ACHN (cell line): Measurements from ENCODE around the gene EDAR.

ENCODE experiments used
- DNase-seq: peaks from one replicate; pipeline ENCODE4 v3.0.0-alpha.2; 2015
- in situ Hi-C: cut with HindIII; loops from 2 replicates; pipeline ENCODE4 v1.10.0; 2017; ENCODE audit warnings: low sequenced_read_pairs, low pct_ligation_motif_present, low pct_unique_long_range_greater_than_20kb

The EDAR gene

DNA sequence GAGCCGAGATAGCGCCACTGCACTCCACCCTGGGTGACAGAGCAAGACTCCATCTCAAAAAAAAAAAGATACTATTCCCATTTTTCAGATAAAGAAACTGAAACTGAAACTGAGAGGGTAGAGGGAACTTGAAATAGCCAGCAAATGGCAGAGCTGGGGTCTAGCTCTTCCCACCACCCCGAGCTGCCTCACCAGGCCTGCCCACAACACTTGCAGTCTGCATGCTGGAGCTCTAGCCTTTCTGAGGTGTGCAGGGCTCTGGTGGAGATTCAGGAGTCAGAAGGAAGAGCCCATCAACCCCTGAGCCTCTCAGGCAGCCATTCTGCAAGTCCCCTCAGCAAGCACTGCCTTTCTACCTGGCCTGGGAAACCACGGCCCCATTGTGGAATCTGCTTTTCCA, 14.3 kb downstream of the EDAR start:
- in situ Hi-C loops = no loop called here
- DNase-seq = no peak

DNA sequence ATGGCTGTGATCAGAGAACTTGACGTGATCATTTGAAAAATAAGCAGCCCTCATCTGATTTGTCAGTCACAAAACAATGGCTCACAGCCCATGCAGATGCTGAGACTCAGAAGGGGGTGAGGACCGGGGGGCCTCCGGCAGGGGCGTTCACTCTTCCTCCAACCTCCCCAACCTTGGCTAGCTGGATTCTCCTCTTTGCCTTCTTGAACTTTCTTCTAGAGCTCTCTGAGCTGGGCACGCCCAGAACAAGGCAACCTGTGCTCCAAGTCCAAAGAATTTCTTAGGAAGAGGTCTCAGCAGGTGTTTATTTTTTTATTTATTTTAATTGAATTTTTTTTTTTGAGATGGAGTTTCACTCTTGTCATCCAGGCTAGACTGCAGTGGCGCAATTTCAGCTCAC, 16.4 kb downstream of the EDAR start:
- DNase-seq = no peak
- in situ Hi-C loops = no loop called here

DNA sequence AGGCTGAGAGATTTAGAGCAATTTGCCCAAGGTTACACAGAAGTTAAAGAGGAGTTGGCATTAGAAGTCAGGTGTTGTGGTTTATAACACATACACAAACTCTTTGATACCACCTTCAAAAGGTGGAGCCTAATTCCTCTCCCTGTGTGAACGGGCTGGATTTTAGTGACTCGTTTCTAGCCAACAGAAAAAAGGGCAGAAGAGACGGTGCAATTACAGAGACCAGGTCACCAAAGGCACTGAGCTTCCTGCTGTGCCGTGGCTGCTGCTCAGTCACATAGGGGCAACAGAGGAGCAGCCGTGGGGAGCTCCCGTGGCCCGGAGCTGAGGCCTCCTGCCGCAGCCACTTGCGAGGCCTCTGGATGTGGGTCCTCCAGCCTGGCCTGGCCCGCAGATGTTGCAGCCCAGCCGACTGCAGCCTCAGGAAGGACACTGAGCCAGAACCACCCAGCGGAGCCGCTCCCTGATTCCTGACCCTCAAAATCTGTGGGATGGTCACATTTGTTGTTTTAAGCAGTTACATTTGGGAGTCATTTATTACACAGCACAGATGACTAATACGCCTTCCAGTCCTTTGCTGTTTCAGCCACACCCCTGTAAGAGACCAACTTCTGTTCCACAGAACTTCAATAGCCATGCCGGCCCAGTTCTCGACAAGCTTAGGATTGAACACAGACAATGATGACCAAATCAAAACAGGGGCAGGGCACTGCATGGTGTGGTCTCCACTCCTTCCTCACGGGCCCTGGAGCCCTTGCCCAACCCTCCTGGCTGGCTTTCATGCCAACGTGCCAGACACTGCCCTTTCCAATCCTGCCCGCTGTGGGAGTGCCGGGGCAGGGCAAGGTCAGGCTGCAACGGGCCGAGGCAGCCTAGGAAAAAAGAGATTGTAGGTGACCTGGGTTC, 17.1 kb downstream of the EDAR start:
- no peak for DNase-seq
- in situ Hi-C loops = no loop called here

DNA sequence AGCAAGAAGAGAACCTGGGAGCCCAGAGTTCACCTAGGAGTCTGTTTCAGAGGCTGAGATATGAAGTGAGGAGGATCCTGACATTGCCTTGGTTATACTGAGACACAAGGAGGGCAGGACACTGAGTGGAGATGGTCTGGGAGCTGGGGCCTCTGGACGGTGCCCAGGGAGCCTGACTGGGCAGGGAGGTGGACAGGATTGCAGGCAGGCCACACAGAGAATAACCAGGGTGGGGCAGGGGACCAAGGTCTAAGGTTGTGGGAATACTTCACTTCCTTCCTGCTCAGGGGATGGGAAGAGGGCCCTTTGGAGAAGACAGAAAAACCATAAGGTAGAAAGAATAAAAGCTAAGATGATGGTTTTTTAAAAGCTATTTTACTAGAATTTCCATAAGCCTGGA, 18.7 kb downstream of the EDAR start:
- in situ Hi-C loops = no loop called here
- no peak for DNase-seq

DNA sequence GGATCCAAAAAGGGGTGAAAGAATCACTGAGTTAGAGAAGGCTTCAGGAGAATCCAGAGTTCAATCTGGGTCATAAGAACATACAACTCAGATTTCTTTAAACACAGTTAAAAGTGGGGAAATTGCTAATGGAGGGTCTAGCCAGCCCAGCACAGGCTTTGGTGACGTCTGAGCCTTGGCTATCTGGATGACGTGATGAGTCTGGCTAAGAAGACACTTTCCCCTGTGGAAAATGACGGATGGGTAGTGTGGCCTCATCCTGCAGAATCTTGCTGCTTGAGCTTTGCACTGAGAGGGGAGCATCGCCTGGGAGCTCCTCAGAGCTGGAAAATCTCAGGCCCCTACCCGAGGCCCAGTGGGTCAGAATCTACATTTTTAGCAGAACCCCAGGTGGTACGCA, 19.2 kb downstream of the EDAR start:
- no peak for DNase-seq
- in situ Hi-C loops = no loop called here

DNA sequence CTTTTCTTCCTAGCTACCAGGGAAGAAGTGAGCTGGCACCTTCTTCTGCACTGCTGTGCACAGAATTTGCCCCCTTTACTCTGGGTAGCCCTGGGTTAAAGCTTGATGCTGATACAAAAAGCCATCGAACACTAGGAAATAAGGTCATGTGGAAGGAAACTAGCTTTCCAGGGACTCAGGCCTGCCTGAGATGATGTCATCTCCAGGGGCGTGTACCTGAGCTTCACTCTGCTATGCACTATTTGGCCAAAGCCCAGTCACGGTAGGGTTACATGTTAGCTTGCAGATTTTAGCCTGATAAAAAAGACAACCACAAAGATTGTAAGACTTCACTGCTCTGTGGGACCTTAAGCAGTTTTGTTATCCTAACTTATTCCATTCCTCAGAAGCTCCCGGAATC, 20.4 kb downstream of the EDAR start:
- in situ Hi-C loops = no loop called here
- no peak for DNase-seq

DNA sequence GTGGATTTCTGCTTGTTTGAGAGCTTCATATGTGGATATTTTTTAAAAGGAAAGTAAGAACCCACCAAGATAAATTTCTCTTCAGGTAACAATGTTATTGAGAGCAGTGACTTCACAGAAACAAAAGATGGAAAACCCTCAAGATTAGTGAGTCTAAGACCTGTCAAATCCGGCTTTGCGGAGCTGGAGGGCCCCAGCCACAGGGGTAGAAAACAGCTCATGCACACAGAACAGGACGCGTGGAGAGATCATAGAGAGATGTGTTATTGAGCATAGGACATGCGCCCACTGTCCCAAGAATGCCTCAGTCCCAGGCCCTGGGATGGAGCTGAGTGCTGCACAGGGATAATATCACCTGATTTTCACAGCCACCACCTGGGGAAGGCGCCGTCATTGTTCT, 21.3 kb downstream of the EDAR start:
- in situ Hi-C loops = no loop called here
- DNase-seq = no peak

DNA sequence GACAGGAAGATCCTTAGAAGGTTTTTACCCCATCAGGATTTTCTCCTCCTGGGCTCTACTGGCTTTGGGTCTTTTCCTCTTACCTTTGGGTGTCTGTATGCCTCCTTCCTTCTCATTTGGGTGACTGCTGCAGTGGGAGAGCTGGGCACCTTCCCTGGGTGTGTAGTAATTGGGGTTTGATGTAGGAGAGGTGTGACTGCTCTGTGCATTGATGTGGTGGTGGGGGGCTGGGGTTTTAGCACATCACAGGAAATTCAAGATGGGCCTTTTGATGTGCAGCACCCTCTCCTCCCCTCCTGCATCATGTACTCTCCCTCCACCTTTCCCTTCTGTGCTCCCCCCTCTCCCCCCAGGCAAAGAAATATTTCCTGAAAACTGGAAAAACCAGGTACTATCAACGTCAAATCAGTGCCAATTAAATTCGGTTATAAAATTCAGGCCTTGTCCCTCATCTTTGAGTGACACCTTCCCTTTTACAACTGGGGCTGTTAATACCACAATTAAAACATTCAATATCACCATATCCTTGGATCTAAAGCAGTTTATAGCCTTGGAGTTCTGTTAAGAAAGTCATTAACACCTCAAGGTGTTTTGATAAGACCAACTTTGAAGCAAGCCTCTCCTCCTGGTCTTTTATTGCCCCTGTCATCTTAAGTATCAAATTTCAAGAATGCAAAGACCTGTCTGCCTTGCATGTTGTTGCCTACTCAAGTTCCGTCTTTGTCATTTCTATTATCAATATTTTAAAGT, 23.3 kb downstream of the EDAR start:
- in situ Hi-C loops = no loop called here
- no peak for DNase-seq

DNA sequence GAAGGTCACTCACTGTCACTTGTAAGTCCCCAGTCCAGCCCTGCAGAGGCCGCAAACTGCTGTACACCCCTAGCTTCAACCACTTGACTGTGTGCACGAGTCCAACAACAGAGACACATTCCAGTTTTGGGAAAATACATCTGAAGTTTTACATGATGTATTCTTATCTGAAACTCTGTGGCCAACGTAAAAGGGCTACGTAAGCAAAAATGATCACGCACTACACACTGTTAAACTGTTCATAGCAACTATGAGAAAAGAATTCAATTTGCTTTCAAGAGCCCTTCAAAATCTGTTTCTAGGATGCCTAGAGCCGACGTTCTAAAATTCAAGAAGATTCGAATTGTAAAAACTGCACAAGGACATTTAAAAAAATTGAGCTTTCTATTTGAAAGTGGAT, 26.0 kb downstream of the EDAR start:
- DNase-seq = no peak
- in situ Hi-C loops = no loop called here

DNA sequence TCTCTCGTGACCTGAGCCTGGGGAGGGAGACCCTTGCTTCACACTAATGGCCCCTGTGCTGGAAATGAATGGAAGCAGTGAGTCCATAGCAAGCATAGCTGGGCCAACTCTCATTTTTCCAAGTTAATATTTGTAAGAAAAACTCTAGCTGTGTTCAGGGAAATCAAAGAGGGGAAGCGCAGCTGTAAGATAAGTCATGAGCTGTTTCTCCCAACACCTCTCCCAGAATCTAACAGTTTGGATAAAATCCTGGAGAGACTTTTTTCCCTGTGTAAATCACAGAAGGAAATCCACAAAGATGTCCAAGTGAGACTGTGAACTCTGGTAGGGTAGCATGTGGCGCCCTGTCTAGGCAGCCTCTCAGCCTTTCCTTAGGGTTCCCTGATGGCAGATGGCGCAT, 27.2 kb downstream of the EDAR start:
- in situ Hi-C loops = no loop called here
- no peak for DNase-seq

DNA sequence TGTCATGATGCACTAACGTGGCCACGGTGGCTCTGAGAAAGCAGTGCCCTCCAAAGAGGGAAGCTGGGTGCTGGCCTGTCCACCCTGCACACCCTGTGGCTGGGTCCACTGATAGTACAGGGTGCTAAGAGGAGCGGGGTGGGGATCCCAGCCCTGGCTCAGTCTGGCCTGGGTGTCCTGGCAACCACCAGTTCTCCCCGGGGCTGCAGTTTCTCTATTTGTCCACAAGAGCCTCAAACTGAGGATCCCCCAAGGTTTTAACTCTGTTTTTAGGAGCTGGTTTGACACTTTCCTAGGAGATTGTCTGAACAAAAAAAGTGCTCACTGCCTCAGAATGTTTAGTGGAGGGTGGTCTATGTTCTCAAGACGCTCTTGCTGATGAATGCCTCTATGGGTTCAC, 29.0 kb downstream of the EDAR start:
- in situ Hi-C loops = no loop called here
- DNase-seq = no peak

DNA sequence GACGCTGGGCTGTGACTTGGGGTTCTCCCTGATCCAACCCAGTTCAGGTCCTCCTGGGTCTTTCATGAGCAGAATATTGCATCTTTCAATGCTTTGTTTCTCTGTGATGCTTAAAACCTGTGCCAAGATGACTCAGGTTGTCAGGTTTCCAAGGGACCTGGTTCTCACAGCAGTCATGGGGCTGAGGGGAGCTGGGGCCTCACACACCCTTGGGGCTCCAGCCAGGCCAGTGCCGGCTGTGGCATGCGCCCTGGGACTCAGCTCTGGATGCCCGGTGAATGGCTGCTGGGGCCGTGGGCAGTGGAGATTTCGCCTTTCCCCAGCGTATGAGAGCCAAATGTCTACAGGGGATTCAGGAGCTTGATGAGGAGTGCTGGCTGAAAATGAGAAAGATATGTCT, 29.6 kb downstream of the EDAR start:
- DNase-seq = no peak

DNA sequence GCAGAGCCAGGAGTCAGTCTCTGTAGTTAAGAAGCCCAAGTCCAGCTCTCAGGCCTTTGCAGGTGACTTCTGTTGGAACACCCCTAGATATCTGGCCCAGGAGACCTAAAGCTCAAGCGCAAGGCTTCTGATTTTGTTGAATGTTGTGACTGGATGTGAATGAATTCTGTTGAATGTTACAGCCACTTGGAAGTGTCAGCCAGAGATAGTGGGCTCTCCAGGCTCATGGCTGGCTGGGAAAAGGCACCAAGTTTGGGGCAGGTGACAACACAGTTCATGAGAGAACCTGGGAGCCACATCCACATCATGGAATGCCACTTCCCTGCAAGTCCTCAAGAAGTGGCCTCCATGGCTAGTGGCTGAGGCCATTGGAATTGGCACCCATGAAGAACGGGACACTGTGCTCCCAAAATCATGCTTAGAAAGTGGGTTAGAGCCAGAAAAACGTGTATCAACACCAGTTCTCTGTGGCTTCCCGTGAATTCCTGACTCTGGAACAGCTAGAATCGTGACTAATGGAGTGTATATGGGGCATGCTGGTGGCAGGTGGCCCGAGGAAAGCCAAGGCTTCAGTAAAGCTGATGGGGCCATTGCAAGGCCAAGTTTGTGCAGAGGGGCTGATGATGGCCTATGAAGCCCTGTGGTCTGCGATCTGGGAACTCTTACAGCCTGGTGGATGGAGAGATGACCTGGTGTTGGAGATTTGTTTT, 30.2 kb downstream of the EDAR start:
- no peak for DNase-seq
- in situ Hi-C loops = no loop called here

More for the DNA sequence above, 29.6 kb downstream of the EDAR start:
- in situ Hi-C loops = no loop called here

DNA sequence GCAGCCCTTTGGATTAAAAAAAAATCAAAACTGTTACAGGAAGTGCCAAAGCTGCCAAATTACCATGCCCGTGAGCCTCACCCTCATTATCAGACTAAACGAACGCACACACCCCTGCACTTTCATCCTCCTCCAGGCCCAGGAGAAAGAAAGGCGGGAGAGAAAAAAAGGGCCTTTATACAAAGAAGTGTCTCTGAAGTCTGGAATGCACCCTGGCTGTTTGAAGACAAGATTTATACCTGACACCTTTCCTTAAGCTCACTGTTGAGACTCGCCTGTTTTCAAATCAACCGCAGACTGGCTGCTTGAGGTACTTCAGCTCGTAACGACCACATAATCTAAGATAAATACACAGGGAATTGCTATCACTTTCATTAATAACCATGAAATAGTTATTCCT, 31.0 kb downstream of the EDAR start:
- in situ Hi-C loops = no loop called here
- DNase-seq = no peak

DNA sequence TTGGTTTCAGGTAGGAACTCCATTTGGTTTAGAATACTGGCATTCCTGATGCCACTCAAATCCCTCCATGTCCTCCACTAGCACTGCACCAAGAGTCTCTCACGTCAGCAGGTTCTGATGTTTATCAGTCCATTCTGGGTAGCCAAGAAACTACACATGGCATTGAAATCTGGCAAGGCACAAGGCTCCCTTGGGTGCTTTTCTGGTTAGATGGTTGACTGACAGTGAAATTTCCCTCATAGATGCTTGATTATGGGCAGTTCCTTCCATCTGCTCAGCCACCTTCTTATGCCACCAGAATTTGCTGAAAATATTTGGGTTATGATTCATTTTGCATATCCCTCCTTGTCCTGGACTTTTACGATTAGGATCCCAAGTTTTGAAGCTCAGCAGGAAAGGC, 32.6 kb downstream of the EDAR start:
- DNase-seq = no peak
- in situ Hi-C loops = no loop called here

DNA sequence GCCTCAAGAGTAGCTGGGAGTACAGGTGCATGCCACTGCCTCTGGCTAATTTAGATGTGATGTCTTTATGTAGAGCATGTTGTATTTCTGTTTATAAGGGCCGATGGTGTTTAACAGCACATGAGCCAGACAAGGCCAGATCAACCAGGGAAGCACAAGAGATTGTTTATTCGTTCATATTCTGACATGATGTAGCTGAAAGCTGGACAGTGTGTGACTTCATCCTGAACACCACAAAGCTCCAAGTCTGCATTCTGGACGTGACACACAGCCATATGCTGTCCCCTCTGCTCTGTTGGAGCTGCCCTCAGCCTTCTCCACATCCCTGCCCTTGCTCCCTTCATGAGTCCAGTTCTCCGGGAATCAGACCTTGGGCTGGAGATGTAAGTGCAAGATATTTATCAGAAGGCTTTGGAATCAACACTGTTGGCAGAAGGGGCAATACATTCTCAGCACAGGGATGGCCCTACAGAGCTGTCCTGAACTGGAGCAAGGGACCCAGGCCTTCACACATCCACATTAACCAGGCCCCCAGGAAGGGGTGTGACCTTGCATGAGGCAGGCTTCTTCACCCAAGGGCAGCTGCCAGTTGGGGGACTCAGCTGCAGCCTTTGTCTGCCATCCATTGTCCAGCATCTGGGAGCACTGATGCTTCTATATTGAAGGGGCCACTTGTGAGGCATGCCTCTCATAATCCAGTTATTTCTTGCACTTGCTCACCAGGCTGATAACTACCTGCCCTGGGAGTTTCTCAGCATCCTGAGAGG, 38.5 kb downstream of the EDAR start:
- DNase-seq = no peak
- in situ Hi-C loops = no loop called here

DNA sequence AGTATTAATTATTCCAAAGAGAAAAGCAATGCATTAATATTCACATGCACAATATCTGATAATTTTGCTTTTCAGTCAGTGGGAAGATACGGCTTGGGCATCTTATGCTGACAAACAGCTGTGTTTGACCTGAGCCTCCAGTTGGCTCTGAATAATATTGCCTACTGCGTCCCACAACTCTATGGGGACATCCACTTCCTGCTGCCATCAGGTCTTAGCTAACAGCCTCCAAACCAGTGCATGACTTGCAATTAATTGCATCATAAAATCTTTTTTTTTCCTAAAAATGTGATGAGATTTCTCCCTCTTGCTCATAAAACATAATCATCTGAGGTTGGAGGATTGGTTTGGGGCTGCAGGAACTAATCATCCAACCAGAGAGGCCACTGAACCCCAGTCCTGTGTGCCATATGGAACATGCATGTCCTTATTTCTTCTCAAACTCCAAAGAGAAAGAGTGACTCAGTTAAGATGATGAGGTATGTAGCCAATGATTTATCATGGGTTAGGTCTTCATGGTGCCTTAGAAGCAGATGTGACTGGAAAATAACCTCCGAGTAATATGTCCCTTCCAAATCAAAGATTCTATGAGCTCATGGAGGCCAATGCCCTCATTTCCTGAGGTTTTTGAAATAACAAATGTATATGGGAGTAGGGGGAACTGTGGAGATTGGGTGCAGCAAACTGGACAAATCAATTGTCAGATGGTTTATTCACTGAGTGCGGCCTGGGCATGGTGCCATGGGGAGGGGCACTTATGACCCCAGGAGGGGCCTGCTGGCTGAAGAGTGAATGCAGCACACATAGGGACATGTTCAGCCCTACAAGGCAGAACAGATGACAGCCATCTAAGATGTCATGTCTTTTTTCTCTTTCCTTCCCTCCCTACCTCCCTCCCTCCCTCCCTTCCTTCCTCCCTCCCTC, 39.4 kb downstream of the EDAR start:
- no peak for DNase-seq

More for the DNA sequence above, 39.4 kb downstream of the EDAR start:
- in situ Hi-C loops = no loop called here
